ENCODE measurements around the gene TOR1AIP1. TPM values are rescaled to one million over a fixed set of nuclear protein-coding genes. Genes with fewer than 3 reads are reported as not detected.

TOR1AIP1 gene
- total RNA-seq, 1 experiment from 2014 or later: 21.3 TPM

DNA sequence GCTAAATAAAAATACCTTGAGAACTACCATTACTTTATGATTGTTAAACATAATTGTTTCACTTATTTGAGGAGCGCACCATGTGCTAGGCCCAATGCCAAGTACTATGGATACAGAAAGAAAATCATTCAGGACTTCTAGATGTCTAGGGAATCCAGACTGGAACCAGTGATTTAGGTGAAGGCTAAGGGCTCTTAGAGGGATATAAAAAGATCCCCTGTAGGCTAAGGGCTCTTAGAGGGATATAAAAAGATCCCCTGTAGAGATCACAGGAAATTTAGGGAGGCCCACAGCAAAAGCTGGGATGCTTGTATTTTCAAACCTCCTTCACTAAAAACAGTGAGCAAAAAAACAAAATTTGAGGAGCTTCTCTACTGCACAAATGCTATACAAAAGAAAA is 11.2 kb upstream of the TOR1AIP1 start:
- no TSS peak for BruUV-seq (replicated peaks)
- Histone ChIP-seq H3K9ac (ENCODE audit: low read length) (no peak overlapping the region), H3K27me3 (ENCODE audit: low read length) (no peaks in the 10 kb centered on the region), H3K36me3 (ENCODE audit: low read depth, low read length) (peaks cover 20% of the 10 kb centered on the region), H3K4me2 (ENCODE audit: low read length) (no peak overlapping the region), H3F3A (ENCODE audit: low read length, unreplicated experiment) (no peaks in the 10 kb centered on the region), H3K9me2 (replicated peaks; ENCODE audit: low read length) (no peaks in the 10 kb centered on the region), H3K27ac (ENCODE audit: low read length) (no peak overlapping the region), H3K4me3 (ENCODE audit: low read length) (no peak overlapping the region), H3K79me2 (ENCODE audit: low read length) (peaks cover 73% of the 10 kb centered on the region), H4K20me1 (ENCODE audit: low read length) (peaks cover 9% of the 10 kb centered on the region; the same call in 1 of the 2 replicates), H3K4me1 (ENCODE audit: insufficient read depth, low read length) (peaks cover 8% of the 10 kb centered on the region), H3K9me3 (ENCODE audit: low read length) (no peaks in the 10 kb centered on the region), H2AFZ (ENCODE audit: low read length) (no peak overlapping the region)
- ChIA-PET POLR2A (ENCODE audit: unreplicated experiment) (no interaction called here), CTCF (no interaction called here)
- no peak for ATAC-seq
- TF ChIP-seq CTCF (conservative IDR thresholded peaks at IDR 0.05; ENCODE audit: low read depth, low read length): no peak
- no peak for TF ChIP-seq EZH2phosphoT487 (IDR thresholded peaks at IDR 0.05; ENCODE audit: borderline replicate concordance, low read length)
- no peak for TF ChIP-seq EZH2 (IDR thresholded peaks at IDR 0.05; ENCODE audit: low read length, unreplicated experiment)
- intact Hi-C loops (cut with micrococcal nuclease): no loop called here
- DNase-seq: no peak

- Histone ChIP-seq H3K27ac (ENCODE audit: low read length) (no peak overlapping the region), H3K9me2 (replicated peaks; ENCODE audit: low read length) (no peaks in the 10 kb centered on the region), H3K36me3 (ENCODE audit: low read depth, low read length) (peaks cover 20% of the 10 kb centered on the region; the same call in 1 of the 2 replicates), H3K79me2 (ENCODE audit: low read length) (peaks cover 79% of the 10 kb centered on the region), H2AFZ (ENCODE audit: low read length) (no peak overlapping the region), H3K9ac (ENCODE audit: low read length) (no peak overlapping the region), H3K4me3 (ENCODE audit: low read length) (no peak overlapping the region), H3F3A (ENCODE audit: low read length, unreplicated experiment) (no peaks in the 10 kb centered on the region), H3K4me2 (ENCODE audit: low read length) (no peak overlapping the region), H3K27me3 (ENCODE audit: low read length) (no peaks in the 10 kb centered on the region), H3K9me3 (ENCODE audit: low read length) (no peaks in the 10 kb centered on the region), H3K4me1 (ENCODE audit: insufficient read depth, low read length) (peaks cover 16% of the 10 kb centered on the region), H4K20me1 (ENCODE audit: low read length) (peaks cover 20% of the 10 kb centered on the region)
- POLR2A ChIA-PET (ENCODE audit: unreplicated experiment): no interaction called here
- CTCF ChIA-PET: no interaction called here
- DNase-seq (no peak), ATAC-seq (no peak)
- TF ChIP-seq CTCF (conservative IDR thresholded peaks at IDR 0.05; ENCODE audit: low read depth, low read length) (no peak), EZH2phosphoT487 (IDR thresholded peaks at IDR 0.05; ENCODE audit: borderline replicate concordance, low read length) (no peak), EZH2 (IDR thresholded peaks at IDR 0.05; ENCODE audit: low read length, unreplicated experiment) (no peak)
- BruUV-seq (replicated peaks): no TSS peak
- intact Hi-C loops (cut with micrococcal nuclease): no loop called here
Measured at GRCh38 chr1:179871940-179872339, 10.1 kb upstream of the TOR1AIP1 start.

DNA sequence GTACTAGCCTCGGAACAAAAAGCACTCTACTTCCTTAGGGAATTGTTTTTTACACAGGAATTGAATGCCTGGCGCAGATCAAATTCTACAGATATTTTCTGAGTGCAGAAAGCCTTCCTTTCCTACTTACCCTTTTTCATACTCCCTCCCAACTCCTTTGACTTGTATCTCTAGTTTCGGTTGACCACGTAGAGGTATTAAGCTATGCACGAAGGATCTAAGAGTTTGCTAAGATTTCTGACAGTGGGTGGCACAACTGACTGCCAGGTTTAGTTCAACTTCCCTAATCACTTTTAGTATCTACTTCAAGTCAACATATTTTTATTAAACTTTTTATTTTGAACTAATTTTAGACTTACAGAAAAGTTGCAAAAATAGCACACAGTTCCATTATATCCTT is 9.5 kb upstream of the TOR1AIP1 start:
- intact Hi-C loops (cut with micrococcal nuclease): no loop called here
- peaks cover 20% of the 10 kb centered on the region; the same call in 1 of the 2 replicates for H3K36me3 ChIP-seq (ENCODE audit: low read depth, low read length)
- H3K27ac ChIP-seq (ENCODE audit: low read length): no peak overlapping the region

More for the DNA sequence above, 9.5 kb upstream of the TOR1AIP1 start:
- peaks cover 20% of the 10 kb centered on the region for H4K20me1 ChIP-seq (ENCODE audit: low read length)
- no peaks in the 10 kb centered on the region for H3K9me2 ChIP-seq (replicated peaks; ENCODE audit: low read length)
- no peak for TF ChIP-seq EZH2 (IDR thresholded peaks at IDR 0.05; ENCODE audit: low read length, unreplicated experiment)
- TF ChIP-seq EZH2phosphoT487 (IDR thresholded peaks at IDR 0.05; ENCODE audit: borderline replicate concordance, low read length): no peak
- TF ChIP-seq CTCF (conservative IDR thresholded peaks at IDR 0.05; ENCODE audit: low read depth, low read length): no peak
- no peaks in the 10 kb centered on the region for H3K9me3 ChIP-seq (ENCODE audit: low read length)
- no peak overlapping the region for H3K4me2 ChIP-seq (ENCODE audit: low read length)
- no peak for ATAC-seq
- no peak overlapping the region for H2AFZ ChIP-seq (ENCODE audit: low read length)
- H3K9ac ChIP-seq (ENCODE audit: low read length): no peak overlapping the region
- BruUV-seq (replicated peaks): no TSS peak
- H3F3A ChIP-seq (ENCODE audit: low read length, unreplicated experiment): no peaks in the 10 kb centered on the region
- H3K27me3 ChIP-seq (ENCODE audit: low read length): no peaks in the 10 kb centered on the region
- H3K4me3 ChIP-seq (ENCODE audit: low read length): no peak overlapping the region
- POLR2A ChIA-PET (ENCODE audit: unreplicated experiment): no interaction called here
- H3K79me2 ChIP-seq (ENCODE audit: low read length): peaks cover 79% of the 10 kb centered on the region
- CTCF ChIA-PET: no interaction called here
- H3K4me1 ChIP-seq (ENCODE audit: insufficient read depth, low read length): peaks cover 16% of the 10 kb centered on the region
- no peak for DNase-seq
